Epithelial cell of esophagus (primary cell): ENCODE data around the gene ZFR.

Source experiments
- DNase-seq: peaks from one replicate; pipeline ENCODE4 v3.0.0; 2010; ENCODE audit warnings: low read depth
- H3K4me3 ChIP-seq: 2 replicates; pipeline ENCODE4 v1.5.1; 2011; ENCODE audit warnings: mild to moderate bottlenecking, low read length, control low read depth
- TF ChIP-seq, protein P1 (sequence below): IDR thresholded peaks from 2 replicates; pipeline ENCODE4 v1.5.1; 2011; ENCODE audit warnings: low read depth, mild to moderate bottlenecking, low read length, control low read depth, inconsistent platforms; ENCODE audit not compliant: insufficient read depth; ENCODE audit errors: missing control alignments

The ZFR gene

DNA sequence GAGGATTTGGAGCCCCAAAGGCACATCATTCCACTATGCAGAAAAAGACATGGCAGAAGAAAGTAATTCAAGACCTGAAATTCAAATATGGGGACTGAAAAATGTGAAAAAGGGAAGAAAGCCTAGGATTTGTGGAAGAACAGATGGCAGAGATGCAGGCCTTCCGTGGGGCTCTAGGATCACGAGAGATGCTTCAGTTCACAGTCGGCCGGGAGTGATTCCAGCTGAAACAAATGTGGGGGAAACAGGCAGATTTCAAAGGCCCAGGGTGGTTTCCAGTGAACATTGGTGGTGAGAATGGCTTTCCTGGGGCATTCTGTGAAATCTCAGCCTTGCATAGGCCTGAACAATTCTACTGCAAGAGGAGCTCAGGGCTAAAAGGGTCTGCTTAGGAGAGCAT is 34.6 kb upstream of the ZFR start:
- DNase-seq = no peak
- TF ChIP-seq, protein P1, sequence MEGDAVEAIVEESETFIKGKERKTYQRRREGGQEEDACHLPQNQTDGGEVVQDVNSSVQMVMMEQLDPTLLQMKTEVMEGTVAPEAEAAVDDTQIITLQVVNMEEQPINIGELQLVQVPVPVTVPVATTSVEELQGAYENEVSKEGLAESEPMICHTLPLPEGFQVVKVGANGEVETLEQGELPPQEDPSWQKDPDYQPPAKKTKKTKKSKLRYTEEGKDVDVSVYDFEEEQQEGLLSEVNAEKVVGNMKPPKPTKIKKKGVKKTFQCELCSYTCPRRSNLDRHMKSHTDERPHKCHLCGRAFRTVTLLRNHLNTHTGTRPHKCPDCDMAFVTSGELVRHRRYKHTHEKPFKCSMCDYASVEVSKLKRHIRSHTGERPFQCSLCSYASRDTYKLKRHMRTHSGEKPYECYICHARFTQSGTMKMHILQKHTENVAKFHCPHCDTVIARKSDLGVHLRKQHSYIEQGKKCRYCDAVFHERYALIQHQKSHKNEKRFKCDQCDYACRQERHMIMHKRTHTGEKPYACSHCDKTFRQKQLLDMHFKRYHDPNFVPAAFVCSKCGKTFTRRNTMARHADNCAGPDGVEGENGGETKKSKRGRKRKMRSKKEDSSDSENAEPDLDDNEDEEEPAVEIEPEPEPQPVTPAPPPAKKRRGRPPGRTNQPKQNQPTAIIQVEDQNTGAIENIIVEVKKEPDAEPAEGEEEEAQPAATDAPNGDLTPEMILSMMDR = no peak

DNA sequence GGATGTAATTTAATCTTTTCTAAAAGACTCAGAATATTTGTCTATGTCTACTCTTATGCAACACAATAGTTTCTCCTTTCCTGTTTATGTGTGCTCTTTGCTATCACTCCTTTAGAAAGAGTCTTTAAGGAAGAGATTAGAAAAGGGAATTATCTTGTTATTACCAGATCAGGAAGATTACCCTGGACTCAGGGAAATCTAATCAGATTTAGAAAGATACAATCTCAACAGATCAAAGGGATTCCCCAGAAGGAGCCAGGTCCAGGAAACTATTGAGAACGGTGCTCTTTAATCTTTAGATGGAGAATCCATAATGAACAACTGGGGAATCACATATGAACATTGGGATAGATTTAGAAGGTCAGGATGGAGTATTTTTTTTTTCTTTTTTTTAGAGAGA is 32.4 kb upstream of the ZFR start:
- no peak overlapping the region for H3K4me3 ChIP-seq
- TF ChIP-seq, protein P1 = no peak
- DNase-seq = no peak

More for the DNA sequence above, 34.6 kb upstream of the ZFR start:
- H3K4me3 ChIP-seq = no peak overlapping the region

DNA sequence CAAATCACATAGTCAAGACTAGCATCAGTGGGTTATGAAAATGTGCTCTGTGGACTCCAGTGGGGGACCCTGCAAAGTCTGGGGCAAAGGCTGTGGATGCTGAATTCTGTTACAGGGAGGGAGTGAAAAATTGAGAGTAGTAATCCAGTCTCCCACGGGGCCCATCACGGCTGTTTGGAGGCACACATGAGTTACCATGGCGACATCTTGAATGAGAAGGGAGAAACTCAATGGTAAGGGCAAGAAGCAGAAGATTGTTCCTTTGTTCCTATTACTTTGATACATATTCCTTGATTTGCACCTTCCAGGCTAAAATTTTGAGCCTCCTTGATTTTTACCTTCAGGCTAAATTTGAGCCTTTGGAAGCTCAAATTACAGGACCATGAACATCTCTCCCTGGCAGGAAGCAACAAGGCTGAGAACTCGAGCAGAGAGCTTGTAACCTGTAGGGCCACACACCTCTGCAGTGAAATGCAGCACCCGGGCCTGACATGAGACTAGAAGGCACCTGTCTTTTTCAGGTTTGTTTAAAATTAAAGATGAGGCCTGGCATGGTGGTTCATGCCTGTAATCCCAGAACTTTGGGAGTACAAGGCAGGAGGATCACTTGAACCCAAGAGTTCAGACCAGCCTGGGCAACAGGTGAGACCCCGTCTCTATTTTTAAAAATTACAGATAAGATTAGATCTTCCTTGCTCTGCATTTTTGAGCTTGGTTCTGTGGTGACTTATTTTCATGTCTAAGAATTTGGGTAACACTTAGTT is 31.0 kb upstream of the ZFR start:
- H3K4me3 ChIP-seq = no peak overlapping the region
- DNase-seq = no peak
- TF ChIP-seq, protein P1 = no peak

DNA sequence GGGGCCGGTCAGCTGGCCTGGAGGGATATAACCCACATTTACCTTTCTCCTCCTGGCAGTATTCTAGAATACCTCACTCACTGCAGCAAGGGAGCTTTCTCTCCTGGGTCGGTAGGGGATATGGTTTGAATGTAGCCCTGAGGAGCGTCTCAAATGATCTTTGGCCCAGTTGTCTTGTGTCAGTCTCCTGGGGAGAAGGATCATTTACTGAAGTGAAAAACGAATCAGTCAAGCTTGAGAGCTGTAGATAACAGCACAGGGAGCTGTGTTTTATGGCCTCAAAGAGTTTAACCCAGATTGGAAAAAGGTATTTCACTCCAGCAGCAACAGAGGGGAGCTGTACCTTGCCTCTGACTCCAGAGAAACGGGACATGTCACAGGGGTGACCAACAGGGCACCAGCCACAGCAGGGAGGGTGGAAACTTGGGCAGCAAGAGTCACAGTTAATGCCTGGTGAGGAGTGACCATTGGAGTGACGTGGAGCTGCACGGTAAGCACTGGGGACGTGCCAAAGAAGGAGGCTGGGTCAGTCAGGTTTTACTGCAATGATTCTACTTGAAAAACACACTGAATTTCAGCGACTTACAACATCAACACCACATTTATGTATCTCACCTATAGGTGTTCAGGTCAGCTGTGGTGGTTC is 29.8 kb upstream of the ZFR start:
- H3K4me3 ChIP-seq = no peak overlapping the region
- TF ChIP-seq, protein P1 = no peak
- DNase-seq = no peak

DNA sequence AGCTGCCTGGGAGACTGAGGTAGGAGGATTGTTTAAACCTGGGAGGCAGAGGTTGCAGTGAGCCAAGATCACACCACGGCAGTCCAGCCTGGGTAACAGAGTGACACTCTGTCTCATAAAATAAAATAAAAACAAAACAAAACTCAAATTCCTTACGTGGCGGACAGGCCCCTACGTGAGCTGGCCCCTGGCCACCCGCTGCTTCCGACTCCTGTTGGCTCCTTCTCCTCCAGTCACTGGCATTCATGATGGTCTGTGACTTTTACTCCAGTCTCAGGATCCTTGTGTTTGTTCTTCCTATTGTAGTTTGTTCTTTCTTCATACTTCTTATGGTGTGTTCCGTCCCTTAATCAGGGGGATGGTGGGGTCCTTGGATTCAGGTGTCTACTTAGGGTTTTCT is 28.5 kb upstream of the ZFR start:
- no peak overlapping the region for H3K4me3 ChIP-seq
- DNase-seq = no peak
- TF ChIP-seq, protein P1 = no peak

DNA sequence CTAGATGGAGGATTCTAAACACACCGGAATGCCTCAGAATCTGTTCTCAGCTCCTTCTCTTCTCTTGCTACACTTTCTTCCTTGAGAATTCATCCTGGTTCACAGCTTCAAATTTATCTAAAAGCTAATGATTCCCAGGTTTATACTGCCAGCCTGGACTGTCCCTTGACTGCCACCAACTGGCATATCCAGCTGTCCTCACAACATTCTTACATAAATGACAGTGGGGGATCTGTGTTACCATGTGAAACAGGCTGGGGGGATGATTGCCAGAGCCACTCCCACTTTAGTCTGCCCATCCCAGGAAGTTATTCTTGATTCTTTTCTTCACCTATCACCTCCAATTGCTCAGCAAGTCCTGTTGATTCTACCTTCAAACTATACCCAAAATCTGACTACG is 27.2 kb upstream of the ZFR start:
- TF ChIP-seq, protein P1 = no peak
- no peak for DNase-seq
- no peak overlapping the region for H3K4me3 ChIP-seq
